HG03571 (cell line): ENCODE measurements around the gene GNB2.

Experiments
- ATAC-seq: cut with Tn5 transposase; IDR thresholded peaks from one replicate; pipeline ENCODE4 v1.9.1; 2021; ENCODE audit not compliant: unreplicated experiment

GNB2 gene

GRCh38 chr7:100673302-100673941 lies at the start of gene GNB2:
TSS of gene GNB2 (plus strand) at chr7:100673740. CDS start at chr7:100676266, 2,526 bp downstream.
- peak; percentile 52 for ATAC-seq

GRCh38 chr7:100623951-100624824 lies 49.4 kb upstream of the GNB2 start:
- no peak for ATAC-seq

- ATAC-seq: no peak
Measured at GRCh38 chr7:100626055-100626454, 47.5 kb upstream of the GNB2 start.

GRCh38 chr7:100626530-100627237 lies 46.9 kb upstream of the GNB2 start:
- ATAC-seq: peak; percentile 79

GRCh38 chr7:100627238-100627549 lies 46.3 kb upstream of the GNB2 start:
- ATAC-seq: no peak

GRCh38 chr7:100629117-100629716 lies 44.3 kb upstream of the GNB2 start:
- no peak for ATAC-seq

- ATAC-seq: no peak
Measured at GRCh38 chr7:100630066-100630465, 43.5 kb upstream of the GNB2 start.

GRCh38 chr7:100632951-100633717 lies 40.4 kb upstream of the GNB2 start:
- peak; percentile 58 for ATAC-seq

- no peak for ATAC-seq
Measured at GRCh38 chr7:100639995-100640516, 33.5 kb upstream of the GNB2 start.

GRCh38 chr7:100640517-100641440 lies 32.8 kb upstream of the GNB2 start:
- no peak for ATAC-seq

GRCh38 chr7:100641463-100641859 lies 32.1 kb upstream of the GNB2 start, which contains the start of gene TFR2:
TSS of gene TFR2 (minus strand) at chr7:100641552. CDS start at chr7:100641509, 43 bp downstream.
- ATAC-seq: no peak

- no peak for ATAC-seq
Measured at GRCh38 chr7:100641860-100642533, 31.5 kb upstream of the GNB2 start.

GRCh38 chr7:100642534-100642907 lies 31.0 kb upstream of the GNB2 start:
- ATAC-seq: no peak

GRCh38 chr7:100649826-100650565 lies 23.5 kb upstream of the GNB2 start:
- no peak for ATAC-seq

- no peak for ATAC-seq
Measured at GRCh38 chr7:100654908-100655831, 18.4 kb upstream of the GNB2 start.

- no peak for ATAC-seq
Measured at GRCh38 chr7:100655908-100656674, 17.4 kb upstream of the GNB2 start, which contains the start of gene ACTL6B. TSS of gene ACTL6B (minus strand) at chr7:100656448. CDS start at chr7:100656354, 94 bp downstream.
